K562 (cell line): ENCODE results near the gene SLC7A8. TPM values are rescaled to one million over a fixed set of nuclear protein-coding genes. Genes with fewer than 3 reads are reported as not detected.

Experiments
- ATAC-seq: fragments of 200-7000 bp; cut with Tn5 transposase; 3 replicates; pipeline ENCODE4 v1.9.1; 2020; ENCODE audit warnings: moderate library complexity
- BruUV-seq: library from RNA; stranded (reverse); fragments of 400-500 nt; replicated peaks from 2 replicates; lab custom pipeline; 2021; lab: Mats Ljungman, UMichigan
- CTCF ChIA-PET: fragments of 300-600 bp; formaldehyde crosslinking; extraction: SDS; loops from one replicate; lab custom pipeline; 2021; ENCODE audit warnings: low intra/inter-chr PET ratio; lab: Yijun Ruan, JAX
- POLR2A ChIA-PET: fragments of 300-600, 350-650 bp; sonication (Branson Sonifier 250); formaldehyde crosslinking; extraction: SDS; loops from one replicate; lab custom pipeline; 2021; ENCODE audit warnings: antibody characterized with exemption, inconsistent platforms; lab: Yijun Ruan, JAX
- DNase-seq, 4 experiments: peaks; one replicate each; pipeline versions ENCODE4 v3.0.0 to v3.0.0-alpha.2; 2011 to 2018; ENCODE audit warnings: low spot score in 3 of 4, mixed read lengths in 3 of 4; ENCODE audit errors: extremely low read depth in 1 of 4
- FAIRE-seq: peaks from 2 replicates; lab custom pipeline; 2011; peaks lifted over from hg19 to GRCh38; lab: Jason Lieb, UNC
- H2AFZ ChIP-seq: 2 replicates; pipeline ENCODE4 v1.6.0; 2011; ENCODE audit warnings: low read depth, low read length, control low read depth, inconsistent platforms
- H3K27ac ChIP-seq: fragments of 200-600 bp; 3 replicates; pipeline ENCODE4 v1.8.0; 2011; ENCODE audit warnings: low read depth, mild to moderate bottlenecking, control low read depth, inconsistent platforms, low read length, moderate library complexity, mixed read lengths; ENCODE audit errors: extremely low read depth
- H3K27me3 ChIP-seq, 2 experiments: fragments of 300-600 bp in 1 of 2; 2 replicates in 1 of 2; 3 replicates in 1 of 2; pipeline versions ENCODE4 v1.6.0 to v1.8.0; 2011; ENCODE audit warnings: inconsistent platforms in 2 of 2, low read length in 2 of 2, mild to moderate bottlenecking in 1 of 2, mixed read lengths in 1 of 2, moderate library complexity in 1 of 2; ENCODE audit not compliant: control insufficient read depth in 2 of 2, insufficient read depth in 2 of 2
- H3K36me3 ChIP-seq: fragments of 300-600 bp; 3 replicates; pipeline ENCODE4 v1.8.0; 2011; ENCODE audit warnings: mild to moderate bottlenecking, low read length, inconsistent platforms; ENCODE audit not compliant: control insufficient read depth, insufficient read depth
- H3K4me1 ChIP-seq, 2 experiments: fragments of 200-600 bp in 1 of 2; replicated peaks in 1 of 2; 2 replicates in 1 of 2; 3 replicates in 1 of 2; pipeline versions ENCODE4 v1.5.1 to v1.8.0; 2011; ENCODE audit warnings: inconsistent platforms in 2 of 2, low read length in 2 of 2, mild to moderate bottlenecking in 1 of 2, mixed read lengths in 1 of 2, moderate library complexity in 1 of 2; ENCODE audit not compliant: control insufficient read depth in 2 of 2, insufficient read depth in 2 of 2
- H3K4me2 ChIP-seq: 2 replicates; pipeline ENCODE4 v1.6.1; 2011; ENCODE audit warnings: low read length, control low read depth, inconsistent platforms, mixed read lengths; ENCODE audit not compliant: insufficient read depth
- H3K4me3 ChIP-seq: fragments of 200-600 bp; sonication (generic), shearing (Covaris generic); 2 replicates; pipeline ENCODE4 v1.5.1; 2016; ENCODE audit warnings: control low read depth, inconsistent platforms
- H3K79me2 ChIP-seq: fragments of 200-600 bp; 3 replicates; pipeline ENCODE4 v1.8.0; 2011; ENCODE audit warnings: low read length, inconsistent platforms; ENCODE audit not compliant: control insufficient read depth, insufficient read depth
- H3K9ac ChIP-seq, 2 experiments: 2 replicates each; pipeline versions ENCODE4 v1.6.0 to v1.6.1; 2011; ENCODE audit warnings: low read depth in 2 of 2, low read length in 2 of 2, control low read depth in 1 of 2, inconsistent platforms in 1 of 2, mild to moderate bottlenecking in 1 of 2, mixed read lengths in 1 of 2; ENCODE audit not compliant: insufficient read depth in 1 of 2
- H3K9me1 ChIP-seq: one replicate; pipeline ENCODE4 v1.6.0; 2011; ENCODE audit warnings: inconsistent platforms, mild to moderate bottlenecking, low read length, moderate library complexity; ENCODE audit not compliant: control insufficient read depth, insufficient read depth
- H3K9me3 ChIP-seq: replicated peaks from 2 replicates; pipeline ENCODE4 v1.5.1; 2011; ENCODE audit warnings: low read depth, low read length, inconsistent platforms; ENCODE audit not compliant: control insufficient read depth, insufficient read depth
- H4K20me1 ChIP-seq: replicated peaks from 2 replicates; pipeline ENCODE4 v1.6.1; 2011; ENCODE audit warnings: low read length, inconsistent platforms, mixed read lengths; ENCODE audit not compliant: control insufficient read depth, insufficient read depth
- C11orf30 ChIP-seq: fragments of 450-650 bp; IDR thresholded peaks from 2 replicates; pipeline ENCODE4 v1.6.1; 2016; ENCODE audit warnings: low read depth, mild to moderate bottlenecking
- GABPB2 ChIP-seq: fragments of 250-450 bp; sonication (Bioruptor Pico); conservative IDR thresholded peaks from 2 replicates; pipeline ENCODE4 v1.5.1; 2021; ENCODE audit warnings: mild to moderate bottlenecking
- GTF2A2 ChIP-seq: IDR thresholded peaks from 2 replicates; pipeline ENCODE4 v1.6.1; 2016; ENCODE audit warnings: mild to moderate bottlenecking, missing genetic modification characterization, missing compliant biosample characterization
- SMC3 ChIP-seq: conservative IDR thresholded peaks from 2 replicates; pipeline ENCODE4 v1.6.1; 2011; ENCODE audit warnings: low read depth, low read length, improper control_type of control experiment; ENCODE audit not compliant: insufficient read depth
- ZNF316 ChIP-seq: fragments of 450-650 bp; IDR thresholded peaks from 2 replicates; pipeline ENCODE4 v1.6.1; 2016
- WGBS: fragments of 100-300 bp; shearing (Covaris generic); methylation state at CpG from one replicate; pipeline ENCODE4 v1.1.6; 2016; ENCODE audit warnings: low coverage, mixed read lengths; ENCODE audit not compliant: insufficient coverage; ENCODE audit errors: missing lambda C conversion rate; 5-methylcytosine and 5-hydroxymethylcytosine counted together
- in situ Hi-C: fragments of 300-500 bp; cut with MboI; formaldehyde crosslinking; loops from 4 replicates; pipeline ENCODE4 v1.15.0; 2018; ENCODE audit warnings: inconsistent platforms, mixed read lengths
- intact Hi-C: fragments of 100-400 bp; cut with micrococcal nuclease; formaldehyde crosslinking; loops from 2 replicates; pipeline ENCODE4 v1.14.2; 2022
- polyA plus RNA-seq, 8 experiments: library from polyadenylated mRNA; depleted of rRNA in 4 of 8; stranded (reverse) in 5 of 8; unstranded in 3 of 8; fragments of >200 nt; fragmentation: Nextera tagmentation in 2 of 8; fragmentation: Illumina TruSeq in 1 of 8; extraction: Ambion mirVana in 2 of 8; extraction: Trizol in 1 of 8; gene quantifications; 2 replicates each; pipeline versions ENCODE4 v1.2.1 to v1.2.3, GENCODE V29; 2011 to 2014; ENCODE audit warnings: inconsistent platforms in 1 of 8, missing spikeins in 1 of 8
- total RNA-seq, 7 experiments: library from RNA; depleted of rRNA in 6 of 7; stranded (reverse); fragments of >200 nt in 6 of 7; fragmentation: Illumina TruSeq in 2 of 7; extraction: Trizol in 2 of 7; gene quantifications; 2 replicates each; pipeline versions ENCODE4 v1.2.1 to v1.2.3, GENCODE V29; 2011 to 2021; ENCODE audit warnings: low replicate concordance in 1 of 7
- TF ChIP-seq, protein P1 (sequence below), 3 experiments: IDR thresholded peaks in 2 of 3; conservative IDR thresholded peaks in 1 of 3; 2 replicates each; pipeline ENCODE4 v1.5.1; 2011 to 2012; ENCODE audit warnings: low read length in 3 of 3, mild to moderate bottlenecking in 3 of 3, control low read depth in 2 of 3, improper control_type of control experiment in 1 of 3, inconsistent platforms in 1 of 3, low read depth in 1 of 3, mixed read lengths in 1 of 3, moderate library complexity in 1 of 3; ENCODE audit not compliant: insufficient read depth in 2 of 3

SLC7A8 gene
- total and polyA plus RNA-seq, 9 of the 15 experiments (the other 6 are each of a cell fraction or from before 2014, with no cell fraction given), result 2.0 to 33.0 (median 6.0) TPM

DNA sequence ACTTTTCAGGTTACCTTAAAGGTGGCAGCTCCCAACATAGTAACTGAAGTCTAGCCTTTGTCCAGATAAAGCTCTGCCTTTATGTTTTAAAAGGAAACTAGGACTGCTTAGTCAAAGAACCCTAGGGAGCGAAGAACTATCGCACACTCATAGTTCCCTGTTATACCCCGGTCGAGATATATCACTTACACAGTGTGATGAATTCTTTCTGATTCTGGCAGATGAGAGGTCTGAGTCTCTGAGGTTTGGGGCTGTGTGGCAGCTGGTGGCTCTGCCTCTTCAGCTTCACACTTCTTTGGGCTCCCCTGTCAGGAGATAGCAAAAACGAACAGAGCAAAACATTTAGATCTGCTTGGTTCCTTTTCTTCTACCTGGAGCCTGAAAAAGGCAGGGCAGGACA is 105.5 kb downstream of the SLC7A8 start:
- FAIRE-seq, result no peak
- H3K27ac ChIP-seq, result peak overlapping the region; percentile 71
- BruUV-seq, result no TSS peak
- in situ Hi-C loops (no loop called here), intact Hi-C loops (loop anchor here (2.0 kb wide), 1 partner anchor 17 kb away; the partner anchor contains the start of genes ACIN1 and C14orf119)
- H3K4me3 ChIP-seq, result no peak overlapping the region
- WGBS, result 72% methylated on average over 5 of the region's 5 CpGs
- peaks cover 11% of the 10 kb centered on the region; the same call in 2 of the 3 replicates for H3K79me2 ChIP-seq
- DNase-seq, result no peak
- TF ChIP-seq GABPB2 (CRISPR knock-in tag) (no peak), GTF2A2 (tag) (0 out of 2 replicates have a peak, but pooled peaks have one; percentile 22)
- peak overlapping the region in 1 of 2 experiments; percentile 38; a peak in 2 of 4 replicates for H3K9ac ChIP-seq
- CTCF ChIA-PET, result interaction anchor here (0.6 to 3.2 kb wide), 2 partner anchors 31 to 42 kb away, joined by 4 to 25 read pairs; no protein-coding TSS in a partner anchor
- POLR2A ChIA-PET, result interaction anchor here (0.6 to 5.1 kb wide), 9 partner anchors 10 to 1592 kb away, joined by 3 to 34 read pairs (median 8); partner anchors contain the start of genes ACIN1 and C14orf119
- no peak; the same call in 2 of the 3 replicates for ATAC-seq
- H3K9me1 ChIP-seq, result no peaks in the 10 kb centered on the region
- peaks cover 93% of the 10 kb centered on the region for H3K36me3 ChIP-seq
- H2AFZ ChIP-seq, result no peak overlapping the region
- no peak overlapping the region for H3K4me2 ChIP-seq
- no peaks in the 10 kb centered on the region for H3K9me3 ChIP-seq
- no peaks in the 10 kb centered on the region for H3K27me3 ChIP-seq
- no peaks in the 10 kb centered on the region for H4K20me1 ChIP-seq
- peaks cover 6 to 29% of the 10 kb centered on the region in 2 experiments; a peak in 3 of 5 replicates for H3K4me1 ChIP-seq

DNA sequence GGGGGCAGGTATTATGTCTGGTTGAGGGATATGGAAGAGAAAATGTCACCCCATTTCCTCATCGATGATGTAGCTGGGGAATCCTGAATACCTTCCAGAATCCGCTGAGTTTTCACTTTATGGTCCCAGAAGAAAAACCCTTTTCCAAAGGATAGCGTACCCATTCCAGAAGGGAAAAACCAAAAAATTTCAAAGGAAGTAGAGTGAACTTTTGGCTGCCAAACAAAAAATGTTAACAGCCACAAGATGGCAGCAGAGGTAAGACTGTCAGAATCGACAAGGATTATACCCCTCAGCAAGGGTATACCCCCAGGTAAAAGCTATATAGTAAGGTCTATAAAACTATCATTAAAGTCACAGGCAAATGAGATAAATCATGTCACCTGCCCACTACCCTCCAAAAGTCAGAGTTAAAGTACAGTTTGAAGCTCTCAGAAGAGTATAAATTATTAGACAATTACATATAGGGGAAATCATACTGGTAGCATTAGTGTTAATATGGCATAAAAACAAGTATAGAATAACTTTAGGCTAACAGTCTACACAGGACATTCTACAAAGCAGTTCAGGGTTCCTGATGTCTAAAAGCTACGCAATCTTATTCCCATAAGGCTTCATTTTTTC is 106.6 kb downstream of the SLC7A8 start:
- Histone ChIP-seq H3K9ac (no peak overlapping the region), H3K4me3 (no peak overlapping the region), H3K4me2 (no peak overlapping the region), H3K9me3 (no peaks in the 10 kb centered on the region), H4K20me1 (no peaks in the 10 kb centered on the region), H3K27me3 (no peaks in the 10 kb centered on the region), H3K27ac (no peak overlapping the region), H3K4me1 (peaks cover 17 to 40% of the 10 kb centered on the region in 2 experiments), H3K36me3 (peaks cover 93% of the 10 kb centered on the region), H3K79me2 (peaks cover 15% of the 10 kb centered on the region), H2AFZ (no peak overlapping the region), H3K9me1 (no peaks in the 10 kb centered on the region)
- in situ Hi-C loops (no loop called here), intact Hi-C loops (no loop called here)
- BruUV-seq, result no TSS peak
- WGBS, result 68% methylated on average over 5 of the region's 5 CpGs
- POLR2A ChIA-PET, result interaction anchor here (0.5 to 2.2 kb wide), 6 partner anchors 9 to 378 kb away, joined by 4 to 20 read pairs (median 4); partner anchors contain the start of genes ACIN1, C14orf119 and HAUS4
- FAIRE-seq (peak; percentile 23), ATAC-seq (peak; percentile 30; the same call in 2 of the 3 replicates), DNase-seq (peak in 1 of 4 experiments; percentile 59)
- CTCF ChIA-PET, result interaction anchor here (0.8 to 3.2 kb wide), 2 partner anchors 18 to 32 kb away, joined by 5 to 25 read pairs; partner anchors contain the start of genes ACIN1 and C14orf119
- TF ChIP-seq ZNF316 (peak; percentile 60), C11orf30 (peak; percentile 37; the same call in 1 of the 2 replicates), SMC3 (0 out of 2 replicates have a peak, but pooled peaks have one; percentile 21)
- TF ChIP-seq, protein P1, sequence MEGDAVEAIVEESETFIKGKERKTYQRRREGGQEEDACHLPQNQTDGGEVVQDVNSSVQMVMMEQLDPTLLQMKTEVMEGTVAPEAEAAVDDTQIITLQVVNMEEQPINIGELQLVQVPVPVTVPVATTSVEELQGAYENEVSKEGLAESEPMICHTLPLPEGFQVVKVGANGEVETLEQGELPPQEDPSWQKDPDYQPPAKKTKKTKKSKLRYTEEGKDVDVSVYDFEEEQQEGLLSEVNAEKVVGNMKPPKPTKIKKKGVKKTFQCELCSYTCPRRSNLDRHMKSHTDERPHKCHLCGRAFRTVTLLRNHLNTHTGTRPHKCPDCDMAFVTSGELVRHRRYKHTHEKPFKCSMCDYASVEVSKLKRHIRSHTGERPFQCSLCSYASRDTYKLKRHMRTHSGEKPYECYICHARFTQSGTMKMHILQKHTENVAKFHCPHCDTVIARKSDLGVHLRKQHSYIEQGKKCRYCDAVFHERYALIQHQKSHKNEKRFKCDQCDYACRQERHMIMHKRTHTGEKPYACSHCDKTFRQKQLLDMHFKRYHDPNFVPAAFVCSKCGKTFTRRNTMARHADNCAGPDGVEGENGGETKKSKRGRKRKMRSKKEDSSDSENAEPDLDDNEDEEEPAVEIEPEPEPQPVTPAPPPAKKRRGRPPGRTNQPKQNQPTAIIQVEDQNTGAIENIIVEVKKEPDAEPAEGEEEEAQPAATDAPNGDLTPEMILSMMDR (IDR thresholded peaks at IDR 0.05 in 2 of 3, conservative IDR thresholded peaks at IDR 0.05 in 1 of 3; ENCODE audit: insufficient read depth in 2 of 3, low read depth in 1 of 3, low read length in 3 of 3), result peak; percentile 45 to 70 (median 68); a peak in 5 of 6 replicates
